HepG2 (cell line): Measurements from ENCODE around the gene EHBP1. TPM values are rescaled to one million over a fixed set of nuclear protein-coding genes. Genes with fewer than 3 reads are reported as not detected.

Experiments
- ATAC-seq: fragments of 200-7000 bp; cut with Tn5 transposase; 3 replicates; pipeline ENCODE4 v1.9.1; 2020; ENCODE audit warnings: mild to moderate bottlenecking, moderate library complexity
- BruUV-seq: library from RNA; stranded (reverse); fragments of 400-500 nt; replicated peaks from 2 replicates; lab custom pipeline; 2021; lab: Mats Ljungman, UMichigan
- CTCF ChIA-PET: fragments of 300-600 bp; formaldehyde crosslinking; extraction: SDS; loops from one replicate; lab custom pipeline; 2021; ENCODE audit warnings: low total read pairs, inconsistent platforms, low intra/inter-chr PET ratio; lab: Yijun Ruan, JAX
- POLR2A ChIA-PET: fragments of 350-600 bp; sonication (Branson Sonifier 250); formaldehyde crosslinking; loops from one replicate; lab custom pipeline; 2020; ENCODE audit warnings: antibody characterized with exemption, inconsistent platforms; lab: Yijun Ruan, JAX
- DNase-seq: peaks from one replicate; pipeline ENCODE4 v3.0.0-alpha.2; 2015; ENCODE audit warnings: low spot score
- FAIRE-seq: peaks from 3 replicates; lab custom pipeline; 2011; peaks lifted over from hg19 to GRCh38; lab: Jason Lieb, UNC
- H2AFZ ChIP-seq: one replicate; pipeline ENCODE4 v1.6.1; 2011; ENCODE audit warnings: low read length, inconsistent platforms
- H3K27ac ChIP-seq: fragments of 300-600 bp; 3 replicates; pipeline ENCODE4 v1.8.0; 2011; ENCODE audit warnings: mixed run types, mild to moderate bottlenecking, mixed read lengths, low read length, inconsistent platforms; ENCODE audit not compliant: insufficient read depth; ENCODE audit errors: extremely low read length
- H3K27me3 ChIP-seq, 2 experiments: fragments of 200-600 bp in 1 of 2; 2 replicates in 1 of 2; 3 replicates in 1 of 2; pipeline versions ENCODE4 v1.6.0 to v1.8.0; 2011; ENCODE audit warnings: low read length in 2 of 2, mild to moderate bottlenecking in 2 of 2, moderate library complexity in 2 of 2, inconsistent platforms in 1 of 2; ENCODE audit not compliant: insufficient read depth in 2 of 2, control insufficient read depth in 1 of 2
- H3K36me3 ChIP-seq, 2 experiments: fragments of 200-600 bp in 1 of 2; replicated peaks in 1 of 2; 2 replicates in 1 of 2; 3 replicates in 1 of 2; pipeline versions ENCODE4 v1.5.1 to v1.8.0; 2011; ENCODE audit warnings: low read length in 2 of 2, inconsistent platforms in 1 of 2; ENCODE audit not compliant: insufficient read depth in 2 of 2, control insufficient read depth in 1 of 2
- H3K4me1 ChIP-seq: 2 replicates; pipeline ENCODE4 v1.5.1; 2012; ENCODE audit warnings: low read length, inconsistent platforms; ENCODE audit not compliant: insufficient read depth
- H3K4me2 ChIP-seq: 2 replicates; pipeline ENCODE4 v1.6.0; 2011; ENCODE audit warnings: low read depth, low read length, inconsistent platforms
- H3K4me3 ChIP-seq, 3 experiments: fragments of 200-600 bp in 1 of 3; sonication (generic), shearing (Covaris generic) in 1 of 3; replicated peaks in 1 of 3; 2 replicates each; pipeline ENCODE4 v1.5.1; 2011 to 2016; ENCODE audit warnings: low read length in 3 of 3, inconsistent platforms in 2 of 3, low read depth in 2 of 3, mild to moderate bottlenecking in 2 of 3, control low read depth in 1 of 3, mixed read lengths in 1 of 3; ENCODE audit not compliant: insufficient read depth in 1 of 3
- H3K79me2 ChIP-seq: one replicate; pipeline ENCODE4 v1.6.1; 2011; ENCODE audit warnings: low read length, inconsistent platforms; ENCODE audit not compliant: insufficient read depth
- H3K9ac ChIP-seq: 2 replicates; pipeline ENCODE4 v1.6.0; 2011; ENCODE audit warnings: mild to moderate bottlenecking, low read depth, low read length, inconsistent platforms; ENCODE audit not compliant: insufficient read depth
- H3K9me3 ChIP-seq: 2 replicates; pipeline ENCODE4 v1.5.1; 2012; ENCODE audit warnings: mild to moderate bottlenecking, low read length
- H4K20me1 ChIP-seq: 2 replicates; pipeline ENCODE4 v1.6.0; 2011; ENCODE audit warnings: inconsistent platforms, mild to moderate bottlenecking, low read length, moderate library complexity; ENCODE audit not compliant: insufficient read depth
- AKAP8 ChIP-seq: sonication (generic); formaldehyde crosslinking; IDR thresholded peaks from 2 replicates; pipeline ENCODE4 v1.5.1; 2020; ENCODE audit warnings: mild to moderate bottlenecking, missing genetic modification reagents
- CEBPG ChIP-seq: IDR thresholded peaks from 2 replicates; pipeline ENCODE4 v1.6.1; 2016
- ELF1 ChIP-seq: sonication (generic); formaldehyde crosslinking; IDR thresholded peaks from 2 replicates; pipeline ENCODE4 v1.4.0; 2020; ENCODE audit warnings: missing genetic modification reagents
- ETV5 ChIP-seq: IDR thresholded peaks from 2 replicates; pipeline ENCODE4 v1.6.1; 2018; ENCODE audit warnings: missing biosample characterization, missing genetic modification reagents, inconsistent platforms, borderline replicate concordance
- HNF4G ChIP-seq, 2 experiments: sonication (generic) in 1 of 2; formaldehyde crosslinking in 1 of 2; IDR thresholded peaks; 2 replicates each; pipeline versions ENCODE4 v1.4.0 to v1.6.1; 2011 to 2020; ENCODE audit warnings: borderline replicate concordance in 2 of 2, low read depth in 2 of 2, mild to moderate bottlenecking in 2 of 2, low read length in 1 of 2, missing genetic modification reagents in 1 of 2, moderate library complexity in 1 of 2
- HNRNPK ChIP-seq: fragments of 200-400 bp; formaldehyde crosslinking; IDR thresholded peaks from 2 replicates; pipeline ENCODE4 v1.6.1; 2018; ENCODE audit warnings: low read length, low read depth, moderate library complexity, mild to moderate bottlenecking; ENCODE audit not compliant: poor library complexity, severe bottlenecking
- MBD4 ChIP-seq: IDR thresholded peaks from 2 replicates; pipeline ENCODE4 v1.6.1; 2012; ENCODE audit warnings: low read length, inconsistent platforms, borderline replicate concordance
- NFKB2 ChIP-seq: sonication (generic); formaldehyde crosslinking; IDR thresholded peaks from 2 replicates; pipeline ENCODE4 v1.4.0; 2020; ENCODE audit warnings: missing genetic modification reagents, borderline replicate concordance
- YEATS2 ChIP-seq: sonication (generic); formaldehyde crosslinking; IDR thresholded peaks from 2 replicates; pipeline ENCODE4 v1.4.0; 2020; ENCODE audit warnings: missing genetic modification reagents, borderline replicate concordance
- ZNF121 ChIP-seq: sonication (generic); formaldehyde crosslinking; IDR thresholded peaks from 2 replicates; pipeline ENCODE4 v1.5.0; 2020; ENCODE audit warnings: mild to moderate bottlenecking, missing genetic modification reagents
- ZNF7 ChIP-seq: IDR thresholded peaks from 2 replicates; pipeline ENCODE4 v1.6.1; 2016; ENCODE audit warnings: missing biosample characterization, missing genetic modification reagents
- WGBS: methylation state at CpG from one replicate; pipeline ENCODE4 v1.1.6; 2017; ENCODE audit warnings: low lambda C conversion rate; 5-methylcytosine and 5-hydroxymethylcytosine counted together
- in situ Hi-C: cut with HindIII; loops from 2 replicates; pipeline ENCODE4 v1.10.0; 2017; ENCODE audit warnings: low pct_unique_long_range_greater_than_20kb; ENCODE audit not compliant: extremely low pct_ligation_motif_present
- intact Hi-C: fragments of 100-400 bp; cut with micrococcal nuclease; formaldehyde crosslinking; loops from one replicate; pipeline ENCODE4 v1.10.0; 2022; ENCODE audit not compliant: unreplicated experiment
- polyA plus RNA-seq, 8 experiments: library from polyadenylated mRNA; depleted of rRNA in 3 of 8; stranded (reverse) in 7 of 8; unstranded in 1 of 8; fragments of >200 nt; fragmentation: Illumina TruSeq in 4 of 8; extraction: Trizol in 4 of 8; gene quantifications; 2 replicates each; pipeline versions ENCODE4 v1.2.1 to v1.2.3, GENCODE V29; 2011 to 2016; ENCODE audit warnings: low read depth in 4 of 8, missing spikeins in 1 of 8, mixed read lengths in 1 of 8; ENCODE audit not compliant: insufficient read depth in 1 of 8
- total RNA-seq, 5 experiments: library from RNA; depleted of rRNA; stranded (reverse); fragments of >200 nt; fragmentation: Illumina TruSeq; extraction: Trizol; gene quantifications; 2 replicates each; pipeline ENCODE4 v1.2.3, GENCODE V29; 2016; ENCODE audit warnings: low read depth in 1 of 5

EHBP1 gene
- total and polyA plus RNA-seq, 2 of the 13 experiments (the other 11 are each of a cell fraction or from before 2014, with no cell fraction given) = 93.5 to 146 TPM

GRCh38 chr2:63073994-63074393, 368.5 kb downstream of the EHBP1 start:
- intact Hi-C loops (no loop called here), in situ Hi-C loops (loop anchor here (10.0 to 25.0 kb wide), 2 partner anchors 411 to 662 kb away; no protein-coding TSS in a partner anchor)
- no peak for DNase-seq
- Histone ChIP-seq H3K36me3 (no peaks in the 10 kb centered on the region), H3K27me3 (no peaks in the 10 kb centered on the region), H3K9me3 (no peaks in the 10 kb centered on the region), H3K4me2 (no peak overlapping the region), H3K27ac (no peak overlapping the region), H3K9ac (no peak overlapping the region), H3K4me3 (no peak overlapping the region), H2AFZ (no peak overlapping the region), H3K4me1 (peaks cover 15% of the 10 kb centered on the region), H4K20me1 (no peaks in the 10 kb centered on the region), H3K79me2 (no peaks in the 10 kb centered on the region)
- BruUV-seq = no TSS peak
- peak; percentile 53; the same call in 1 of the 3 replicates for ATAC-seq
- ChIA-PET POLR2A (no interaction called here), CTCF (no interaction called here)
- no peak for FAIRE-seq
- TF ChIP-seq HNRNPK = no peak
- peak; percentile 59; the same call in 1 of the 2 replicates for TF ChIP-seq ETV5 (CRISPR knock-in tag)
- TF ChIP-seq YEATS2 (CRISPR knock-in tag) = no peak
- peak; percentile 37; the same call in 1 of the 2 replicates for TF ChIP-seq ELF1 (CRISPR knock-in tag)
- no peak for TF ChIP-seq HNF4G (IDR thresholded peaks at IDR 0.05; ENCODE audit: borderline replicate concordance, low read depth, low read length)
- TF ChIP-seq HNF4G (CRISPR knock-in tag; IDR thresholded peaks at IDR 0.05; ENCODE audit: borderline replicate concordance, low read depth) = no peak
- TF ChIP-seq ZNF7 (CRISPR knock-in tag) = peak; percentile 54; the same call in 1 of the 2 replicates
- TF ChIP-seq ZNF121 (CRISPR knock-in tag) = peak; percentile 61
- TF ChIP-seq MBD4 = no peak
- no peak for TF ChIP-seq AKAP8
- TF ChIP-seq CEBPG (CRISPR knock-in tag) = peak; percentile 44
- no peak for TF ChIP-seq NFKB2 (CRISPR knock-in tag)
- WGBS = 16% methylated on average over 3 of the region's 3 CpGs
